ENCODE results near the gene PSG11.

GRCh38 chr19:42961119-42961518 lies 65.2 kb downstream of the PSG11 start:
- TF ChIP-seq CTCF (conservative IDR thresholded peaks at IDR 0.05 in 1 of 2, IDR thresholded peaks at IDR 0.05 in 1 of 2; ENCODE audit: extremely low read depth in 1 of 2, insufficient read depth in 1 of 2, low read depth in 1 of 2, low read length in 2 of 2), result no peak
- TF ChIP-seq EZH2 (IDR thresholded peaks at IDR 0.05; ENCODE audit: borderline replicate concordance, low read length), result no peak

All from mammary epithelial cell (primary cell).